RWPE2 (cell line): ENCODE results near the gene ZNF8.

ENCODE experiments used
- ATAC-seq: fragments of 200-7000 bp; cut with Tn5 transposase; 3 replicates; pipeline ENCODE4 v1.9.1; 2021; ENCODE audit warnings: low read depth
- DNase-seq: peaks from one replicate; pipeline ENCODE4 v3.0.0-alpha.2; 2020; ENCODE audit warnings: low spot score
- H3K27ac ChIP-seq: fragments of 450-650 bp; 2 replicates; pipeline ENCODE4 v1.5.1; 2017; ENCODE audit warnings: mild to moderate bottlenecking; ENCODE audit not compliant: poor library complexity, severe bottlenecking
- H3K27me3 ChIP-seq: fragments of 250-450 bp; sonication (Bioruptor Pico); 2 replicates; pipeline ENCODE4 v1.5.1; 2021; ENCODE audit warnings: mild to moderate bottlenecking, moderate library complexity; ENCODE audit not compliant: insufficient read depth, poor library complexity, severe bottlenecking
- H3K36me3 ChIP-seq: fragments of 250-450 bp; sonication (Bioruptor Pico); 2 replicates; pipeline ENCODE4 v1.5.1; 2020; ENCODE audit warnings: low read depth, mild to moderate bottlenecking, moderate library complexity
- H3K4me1 ChIP-seq: fragments of 250-450 bp; sonication (Bioruptor Pico); 2 replicates; pipeline ENCODE4 v1.5.1; 2021; ENCODE audit warnings: mild to moderate bottlenecking, moderate library complexity; ENCODE audit not compliant: insufficient read depth, poor library complexity, severe bottlenecking
- H3K4me3 ChIP-seq: fragments of 250-450 bp; sonication (Bioruptor Pico); 2 replicates; pipeline ENCODE4 v1.5.1; 2021; ENCODE audit warnings: mild to moderate bottlenecking, moderate library complexity; ENCODE audit not compliant: severe bottlenecking
- H3K9me3 ChIP-seq: fragments of 250-450 bp; sonication (Bioruptor Pico); 2 replicates; pipeline ENCODE4 v1.5.1; 2021; ENCODE audit warnings: mild to moderate bottlenecking, moderate library complexity; ENCODE audit not compliant: severe bottlenecking
- CTCF ChIP-seq: fragments of 450-650 bp; IDR thresholded peaks from one replicate; pipeline ENCODE4 v1.5.1; 2017; ENCODE audit warnings: mild to moderate bottlenecking, moderate library complexity; ENCODE audit not compliant: poor library complexity, severe bottlenecking

The ZNF8 gene

GRCh38 chr19:58311345-58311865, 32.6 kb downstream of the ZNF8 start:
- no peak for ATAC-seq
- Histone ChIP-seq H3K27ac (no peak overlapping the region), H3K36me3 (peaks cover 84% of the 10 kb centered on the region), H3K4me1 (no peaks in the 10 kb centered on the region), H3K4me3 (no peak overlapping the region), H3K9me3 (no peaks in the 10 kb centered on the region), H3K27me3 (no peaks in the 10 kb centered on the region)
- TF ChIP-seq CTCF: no peak
- no peak for DNase-seq

DNA sequence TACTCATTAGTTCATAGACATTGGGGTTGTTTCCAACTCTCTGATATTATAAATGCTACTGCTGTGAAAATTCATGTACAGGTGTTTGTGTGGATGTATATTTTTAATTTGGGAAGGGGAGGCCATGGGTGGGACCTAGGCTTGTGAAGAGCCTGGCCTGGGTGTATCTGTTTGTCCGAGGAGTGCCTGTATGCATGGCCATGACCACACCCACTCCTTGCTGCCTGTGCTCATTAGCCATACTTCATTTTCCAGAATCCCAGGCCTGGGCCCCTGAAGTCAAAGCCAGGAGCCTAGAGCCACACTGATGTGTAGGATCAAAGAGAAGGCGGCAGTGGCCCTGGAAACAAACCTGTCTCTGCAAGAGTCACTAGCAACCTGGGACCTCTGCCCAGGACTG, 36.8 kb downstream of the ZNF8 start:
- Histone ChIP-seq H3K4me1 (no peaks in the 10 kb centered on the region), H3K27ac (no peak overlapping the region), H3K9me3 (no peaks in the 10 kb centered on the region), H3K27me3 (no peaks in the 10 kb centered on the region), H3K36me3 (peaks cover 46% of the 10 kb centered on the region), H3K4me3 (no peak overlapping the region)
- ATAC-seq (no peak), DNase-seq (no peak)
- no peak for TF ChIP-seq CTCF

GRCh38 chr19:58317476-58318072, 38.8 kb downstream of the ZNF8 start:
- no peak for DNase-seq
- peaks cover 27% of the 10 kb centered on the region for H3K36me3 ChIP-seq
- peak; percentile 37; the same call in 1 of the 3 replicates for ATAC-seq
- TF ChIP-seq CTCF: no peak
- H3K27me3 ChIP-seq: no peaks in the 10 kb centered on the region
- no peak overlapping the region for H3K27ac ChIP-seq
- no peaks in the 10 kb centered on the region for H3K4me1 ChIP-seq
- H3K9me3 ChIP-seq: no peaks in the 10 kb centered on the region
- H3K4me3 ChIP-seq: no peak overlapping the region

- Histone ChIP-seq H3K4me3 (no peak overlapping the region), H3K27ac (no peak overlapping the region), H3K9me3 (no peaks in the 10 kb centered on the region), H3K4me1 (no peaks in the 10 kb centered on the region), H3K36me3 (peaks cover 20% of the 10 kb centered on the region), H3K27me3 (no peaks in the 10 kb centered on the region)
- ATAC-seq (no peak), DNase-seq (no peak)
- no peak for TF ChIP-seq CTCF
Measured at GRCh38 chr19:58318297-58318696, 39.5 kb downstream of the ZNF8 start.

DNA sequence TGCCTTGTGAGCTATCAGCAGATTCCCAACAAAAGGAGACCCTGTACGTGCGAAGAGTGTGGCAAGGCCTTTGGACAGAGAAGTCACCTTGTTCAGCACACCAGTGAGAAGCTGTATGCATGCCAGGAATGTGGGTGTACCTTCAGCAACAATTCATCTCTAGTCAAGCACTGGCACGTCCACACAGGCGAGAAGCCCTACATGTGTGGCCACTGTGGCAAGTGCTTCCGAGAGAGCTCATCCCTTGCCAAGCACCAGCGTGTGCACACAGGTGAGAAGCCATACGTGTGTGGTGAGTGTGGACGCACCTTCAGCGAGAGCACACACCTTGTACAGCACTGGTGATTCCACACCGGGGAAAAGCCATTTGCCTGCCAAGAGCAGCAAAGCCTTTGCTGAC, 40.5 kb downstream of the ZNF8 start:
- no peak; the same call in 2 of the 3 replicates for ATAC-seq
- Histone ChIP-seq H3K36me3 (peaks cover 11% of the 10 kb centered on the region), H3K27ac (no peak overlapping the region), H3K4me1 (no peaks in the 10 kb centered on the region), H3K9me3 (no peaks in the 10 kb centered on the region), H3K4me3 (no peak overlapping the region), H3K27me3 (no peaks in the 10 kb centered on the region)
- TF ChIP-seq CTCF: no peak
- no peak for DNase-seq
